ENCODE data around the gene TMEM232.

GRCh38 chr5:110476164-110476563 lies 250.3 kb downstream of the TMEM232 start:
- no peak for TF ChIP-seq CTCF (IDR thresholded peaks at IDR 0.05 in 4 of 5, conservative IDR thresholded peaks at IDR 0.05 in 1 of 5)
- TF ChIP-seq POLR2A (IDR thresholded peaks at IDR 0.05) = no peak
